GM18868 (cell line): ENCODE results near the gene RNU11.
"Not testable (repeated sequence)": the region's sequence is repeated elsewhere in the genome, so short reads cannot be mapped to it uniquely, and the experiment has no call there.

Source experiments
- ATAC-seq: cut with Tn5 transposase; IDR thresholded peaks from one replicate; pipeline ENCODE4 v1.9.1; 2021; ENCODE audit warnings: mild to moderate bottlenecking, moderate library complexity; ENCODE audit not compliant: unreplicated experiment

RNU11 gene

GRCh38 chr1:28656335-28656734 lies 7.9 kb downstream of the RNU11 start:
- ATAC-seq = no peak

- ATAC-seq = no peak
Observed at GRCh38 chr1:28663871-28664470, 15.6 kb downstream of the RNU11 start.

- ATAC-seq = no peak
Observed at GRCh38 chr1:28666806-28667205, 18.4 kb downstream of the RNU11 start.

GRCh38 chr1:28668191-28668955 lies 20.0 kb downstream of the RNU11 start, which contains the start of gene GMEB1:
GMEB1 (plus strand) TSS chr1:28668784; CDS start chr1:28683613, 14,829 bp downstream.
- peak; percentile 74 for ATAC-seq

GRCh38 chr1:28668956-28669723 lies 20.7 kb downstream of the RNU11 start:
- ATAC-seq = peak; percentile 51

- no peak for ATAC-seq
Observed at GRCh38 chr1:28671254-28671780, 22.9 kb downstream of the RNU11 start.

- ATAC-seq = not testable (repeated sequence)
Observed at GRCh38 chr1:28672971-28673370, 24.6 kb downstream of the RNU11 start.

- ATAC-seq = no peak
Observed at GRCh38 chr1:28675924-28676257, 27.5 kb downstream of the RNU11 start.

GRCh38 chr1:28680151-28680550 lies 31.8 kb downstream of the RNU11 start:
- no peak for ATAC-seq

- no peak for ATAC-seq
Observed at GRCh38 chr1:28682840-28683239, 34.4 kb downstream of the RNU11 start.

- ATAC-seq = no peak
Observed at GRCh38 chr1:28684937-28685336, 36.5 kb downstream of the RNU11 start.

- ATAC-seq = not testable (repeated sequence)
Observed at GRCh38 chr1:28691627-28692026, 43.2 kb downstream of the RNU11 start.
